ENCODE measurements around the gene TSPAN9. TPM values are rescaled to one million over a fixed set of nuclear protein-coding genes. Genes with fewer than 3 reads are reported as not detected.

Gene TSPAN9
- total and polyA plus RNA-seq, 2 experiments from 2014 or later, result 6.0 to 31.5 TPM

GRCh38 chr12:3129301-3130056 is 52.3 kb downstream of the TSPAN9 start:
- H3F3A ChIP-seq (replicated peaks; ENCODE audit: low read depth), result 0 out of 2 replicates have a peak, but pooled peaks cover 2% of the 10 kb centered on the region
- no peak for ATAC-seq
- H3K4me3 ChIP-seq, result no peak overlapping the region
- H3K79me2 ChIP-seq (replicated peaks; ENCODE audit: insufficient read depth), result no peaks in the 10 kb centered on the region; the same call in 1 of the 2 replicates
- no peak overlapping the region for H3K27ac ChIP-seq (ENCODE audit: low read depth)
- no peaks in the 10 kb centered on the region for H3K9me2 ChIP-seq (ENCODE audit: insufficient read depth)
- peaks cover 6% of the 10 kb centered on the region for H4K20me1 ChIP-seq (replicated peaks; ENCODE audit: insufficient read depth)
- H3K4me2 ChIP-seq, result no peak overlapping the region
- H3K9me3 Mint-ChIP-seq, result no peaks in the 10 kb centered on the region
- H3K4me1 ChIP-seq (ENCODE audit: insufficient read depth), result peaks cover 5% of the 10 kb centered on the region; the same call in 1 of the 2 replicates
- no peak for DNase-seq (ENCODE audit: low spot score)
- no peak overlapping the region for H3K4me3 Mint-ChIP-seq
- TF ChIP-seq ETS1 (IDR thresholded peaks at IDR 0.05) (no peak), ZNF462 (CRISPR knock-in tag; IDR thresholded peaks at IDR 0.05) (no peak)
- no peak overlapping the region for H2AFZ ChIP-seq
- no peaks in the 10 kb centered on the region for H3K27me3 ChIP-seq (ENCODE audit: insufficient read depth)
- H3K36me3 Mint-ChIP-seq (ENCODE audit: low read depth), result peaks cover 3% of the 10 kb centered on the region; the same call in 2 of the 3 replicates
- H3K4me1 Mint-ChIP-seq, result peaks cover 19% of the 10 kb centered on the region
- no peak overlapping the region for H3K27ac Mint-ChIP-seq
- H3K27me3 Mint-ChIP-seq (ENCODE audit: insufficient read depth, low read depth, poor library complexity), result peaks cover 10% of the 10 kb centered on the region
- no peaks in the 10 kb centered on the region for H3K36me3 ChIP-seq (ENCODE audit: insufficient read depth)
